Left colon (tissue), 2 donors: ENCODE data around the gene PCDH19. TPM values are rescaled to one million over a fixed set of nuclear protein-coding genes. Genes with fewer than 3 reads are reported as not detected.

Source experiments
- ATAC-seq: fragments of 200-7000 bp; cut with Tn5 transposase; one replicate; pipeline ENCODE4 v1.9.1; 2020; ENCODE audit warnings: mild to moderate bottlenecking, moderate library complexity
- DNase-seq, 2 donors: peaks; one replicate each; pipeline ENCODE4 v3.0.0-alpha.2; 2020
- intact Hi-C, 2 donors: fragments of 100-400 bp; cut with DNase I in 1 of 2; cut with micrococcal nuclease in 1 of 2; formaldehyde crosslinking; loops; one replicate each; pipeline versions ENCODE4 v1.11.2 to v1.14.0; 2022; cut with DNase I, micrococcal nuclease
- total RNA-seq, 2 donors: library from RNA; stranded (reverse); fragmentation: NEBNext Ultra II Directional; extraction: Animal tissue kit (Norgen Biotek cat#: 25700); gene quantifications; one replicate each; pipeline ENCODE4 v1.2.1, GENCODE V29; 2021
- donor health status: DM: no; HTN: no; CAD: no.
- donor health status: DM: yes; HTN: yes; CAD: no.

Gene PCDH19
- total RNA-seq, 2 donors from 2014 or later, result 0.43 to 1.1 TPM

- ATAC-seq, result no peak
- intact Hi-C loops, result no loop called here
- DNase-seq, result no peak
These were observed 69.5 kb downstream of the PCDH19 start for GRCh38 chrX:100340491-100341141.

- DNase-seq (no peak), ATAC-seq (no peak)
- intact Hi-C loops, result no loop called here
These were observed 81.7 kb downstream of the PCDH19 start for GRCh38 chrX:100328351-100328750.

GRCh38 chrX:100319716-100320115 lies 90.4 kb downstream of the PCDH19 start:
- DNase-seq, result no peak
- intact Hi-C loops, result no loop called here
- no peak for ATAC-seq

GRCh38 chrX:100316987-100317386 lies 93.1 kb downstream of the PCDH19 start:
- intact Hi-C loops, result no loop called here
- DNase-seq (no peak), ATAC-seq (no peak)

GRCh38 chrX:100315566-100315965 lies 94.5 kb downstream of the PCDH19 start:
- ATAC-seq, result no peak
- intact Hi-C loops, result no loop called here
- no peak for DNase-seq

GRCh38 chrX:100299559-100299958 lies 110.5 kb downstream of the PCDH19 start:
- no peak for ATAC-seq
- intact Hi-C loops, result no loop called here
- DNase-seq, result no peak

- DNase-seq (no peak), ATAC-seq (no peak)
- intact Hi-C loops, result no loop called here
These were observed 112.3 kb downstream of the PCDH19 start for GRCh38 chrX:100297728-100298127.

- intact Hi-C loops, result no loop called here
- ATAC-seq, result no peak
- no peak for DNase-seq
These were observed 113.8 kb downstream of the PCDH19 start for GRCh38 chrX:100296183-100296753.

- no peak for ATAC-seq
- intact Hi-C loops, result no loop called here
- DNase-seq, result no peak
These were observed 115.1 kb downstream of the PCDH19 start for GRCh38 chrX:100294965-100295364.

- intact Hi-C loops, result no loop called here
- no peak for ATAC-seq
- DNase-seq, result no peak
These were observed 121.0 kb downstream of the PCDH19 start for GRCh38 chrX:100289066-100289558.

- no peak for ATAC-seq
- intact Hi-C loops, result no loop called here
These were observed 132.8 kb downstream of the PCDH19 start for GRCh38 chrX:100277231-100277630.

GRCh38 chrX:100274916-100275315 lies 135.2 kb downstream of the PCDH19 start:
- ATAC-seq (no peak), DNase-seq (no peak)
- intact Hi-C loops, result no loop called here

More at GRCh38 chrX:100277231-100277630, 132.8 kb downstream of the PCDH19 start:
- DNase-seq, result no peak

- ATAC-seq, result no peak
- intact Hi-C loops, result no loop called here
- no peak for DNase-seq
These were observed 144.9 kb downstream of the PCDH19 start for GRCh38 chrX:100265179-100265578.

GRCh38 chrX:100264200-100264599 lies 145.9 kb downstream of the PCDH19 start:
- intact Hi-C loops, result no loop called here
- DNase-seq (no peak), ATAC-seq (no peak)

GRCh38 chrX:100263650-100264049 lies 146.4 kb downstream of the PCDH19 start:
- ATAC-seq (no peak), DNase-seq (no peak)
- intact Hi-C loops, result no loop called here

GRCh38 chrX:100248885-100249493 lies 161.1 kb downstream of the PCDH19 start:
- DNase-seq (no peak), ATAC-seq (peak; percentile 93)
- intact Hi-C loops, result no loop called here

GRCh38 chrX:100247826-100248225 lies 162.2 kb downstream of the PCDH19 start:
- intact Hi-C loops, result no loop called here
- ATAC-seq (no peak), DNase-seq (no peak)

GRCh38 chrX:100244681-100245080 lies 165.4 kb downstream of the PCDH19 start:
- DNase-seq, result no peak
- intact Hi-C loops, result no loop called here
- ATAC-seq, result no peak
